Esophagus muscularis mucosa (tissue), 4 donors: Measurements from ENCODE around the gene RAD51B. TPM values are rescaled to one million over a fixed set of nuclear protein-coding genes. Genes with fewer than 3 reads are reported as not detected.

ENCODE experiments used
- DNase-seq: peaks from one replicate; pipeline ENCODE4 v3.0.0-alpha.2; 2017; ENCODE audit errors: extremely low spot score
- H3K27ac ChIP-seq, 4 donors: fragments of 200-600 bp; sonication (generic); replicated peaks in 1 of 4; 1 replicate in 3 of 4; 2 replicates in 1 of 4; pipeline ENCODE4 v1.5.1; 2016 to 2019; ENCODE audit warnings: mild to moderate bottlenecking in 1 of 4
- H3K27me3 ChIP-seq, 4 donors: fragments of 200-600 bp; sonication (generic); one replicate each; pipeline versions ENCODE4 v1.5.1 to v1.6.0; 2016 to 2019
- H3K36me3 ChIP-seq, 4 donors: fragments of 200-600 bp; sonication (generic); one replicate each; pipeline ENCODE4 v1.5.1; 2016 to 2019
- H3K4me1 ChIP-seq, 4 donors: fragments of 200-600 bp; sonication (generic); one replicate each; pipeline ENCODE4 v1.5.1; 2016 to 2019
- H3K4me3 ChIP-seq, 4 donors: fragments of 200-600 bp; sonication (generic); 1 replicate in 2 of 4; 2 replicates in 2 of 4; pipeline ENCODE4 v1.5.1; 2016 to 2019; ENCODE audit warnings: mild to moderate bottlenecking in 4 of 4, moderate library complexity in 1 of 4
- H3K9me3 ChIP-seq, 4 donors: fragments of 200-600 bp; sonication (generic); 1 replicate in 3 of 4; 2 replicates in 1 of 4; pipeline ENCODE4 v1.5.1; 2016 to 2019
- EP300 ChIP-seq: sonication (generic); formaldehyde crosslinking; IDR thresholded peaks from one replicate; pipeline ENCODE4 v1.6.1; 2017; ENCODE audit warnings: antibody characterized with exemption
- POLR2A ChIP-seq: fragments of 450-650 bp; IDR thresholded peaks from one replicate; pipeline ENCODE4 v1.6.1; 2017; ENCODE audit warnings: antibody characterized with exemption, moderate library complexity, mild to moderate bottlenecking, low read depth
- POLR2AphosphoS5 ChIP-seq, 2 donors: sonication (generic); formaldehyde crosslinking; IDR thresholded peaks; one replicate each; pipeline ENCODE4 v1.6.1; 2017; ENCODE audit warnings: antibody characterized with exemption in 2 of 2
- WGBS: methylation state at CpG from one replicate; pipeline ENCODE4 v1.1.5; 2018; 5-methylcytosine and 5-hydroxymethylcytosine counted together
- intact Hi-C: fragments of 100-400 bp; cut with DNase I; formaldehyde crosslinking; loops from one replicate; pipeline ENCODE4 v1.15.1; 2023
- total RNA-seq, 4 donors: library from RNA; depleted of rRNA; stranded (reverse); fragments of >200 nt; gene quantifications; one replicate each; pipeline versions ENCODE4 v1.1.0 to v1.2.1, GENCODE V29; 2016
- TF ChIP-seq, protein P1 (sequence below), 3 experiments: fragments of 200-600 bp in 2 of 3; fragments of 450-650 bp in 1 of 3; sonication (generic) in 2 of 3; IDR thresholded peaks; one replicate each; pipeline ENCODE4 v1.5.1; 2017 to 2019; ENCODE audit warnings: antibody characterized with exemption in 3 of 3, mild to moderate bottlenecking in 2 of 3, moderate library complexity in 1 of 3

The RAD51B gene
- total RNA-seq, 4 donors from 2014 or later = 2.8 to 11.1 (median 5.1) TPM

DNA sequence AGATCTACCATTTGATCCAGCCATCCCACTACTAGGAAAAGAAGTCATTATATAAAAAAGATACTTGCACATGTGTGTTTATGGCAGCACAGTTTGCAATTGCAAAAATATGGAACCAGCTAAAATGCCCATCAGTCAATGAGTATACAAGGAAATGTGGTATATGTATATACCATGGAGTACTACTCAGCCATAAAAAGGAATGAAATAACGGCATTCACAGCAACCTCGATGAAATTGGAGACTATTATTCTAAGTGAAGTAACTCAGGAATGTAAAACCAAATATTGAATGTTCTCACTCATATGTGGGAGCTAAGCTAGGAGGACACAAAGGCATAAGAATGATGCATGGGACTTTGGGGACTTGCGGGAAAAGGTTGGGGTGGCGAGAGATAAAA lies 402.6 kb downstream of the RAD51B start:
- TF ChIP-seq POLR2A (no peak), EP300 (no peak), POLR2AphosphoS5 (IDR thresholded peaks at IDR 0.05) (no peak)
- TF ChIP-seq, protein P1, sequence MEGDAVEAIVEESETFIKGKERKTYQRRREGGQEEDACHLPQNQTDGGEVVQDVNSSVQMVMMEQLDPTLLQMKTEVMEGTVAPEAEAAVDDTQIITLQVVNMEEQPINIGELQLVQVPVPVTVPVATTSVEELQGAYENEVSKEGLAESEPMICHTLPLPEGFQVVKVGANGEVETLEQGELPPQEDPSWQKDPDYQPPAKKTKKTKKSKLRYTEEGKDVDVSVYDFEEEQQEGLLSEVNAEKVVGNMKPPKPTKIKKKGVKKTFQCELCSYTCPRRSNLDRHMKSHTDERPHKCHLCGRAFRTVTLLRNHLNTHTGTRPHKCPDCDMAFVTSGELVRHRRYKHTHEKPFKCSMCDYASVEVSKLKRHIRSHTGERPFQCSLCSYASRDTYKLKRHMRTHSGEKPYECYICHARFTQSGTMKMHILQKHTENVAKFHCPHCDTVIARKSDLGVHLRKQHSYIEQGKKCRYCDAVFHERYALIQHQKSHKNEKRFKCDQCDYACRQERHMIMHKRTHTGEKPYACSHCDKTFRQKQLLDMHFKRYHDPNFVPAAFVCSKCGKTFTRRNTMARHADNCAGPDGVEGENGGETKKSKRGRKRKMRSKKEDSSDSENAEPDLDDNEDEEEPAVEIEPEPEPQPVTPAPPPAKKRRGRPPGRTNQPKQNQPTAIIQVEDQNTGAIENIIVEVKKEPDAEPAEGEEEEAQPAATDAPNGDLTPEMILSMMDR (IDR thresholded peaks at IDR 0.05) = no peak
- H3K4me1 ChIP-seq = peaks cover 0 to 13% (median 11%) of the 10 kb centered on the region in 4 donors
- no peaks in the 10 kb centered on the region for H3K27me3 ChIP-seq
- WGBS = 94% methylated on average over 4 of the region's 4 CpGs
- H3K9me3 ChIP-seq = no peaks in the 10 kb centered on the region
- no peak overlapping the region for H3K27ac ChIP-seq
- H3K4me3 ChIP-seq = no peak overlapping the region
- intact Hi-C loops = no loop called here
- DNase-seq = no peak
- H3K36me3 ChIP-seq = no peaks in the 10 kb centered on the region

GRCh38 chr14:68222726-68223125 lies 403.1 kb downstream of the RAD51B start:
- no peak for DNase-seq
- Histone ChIP-seq H3K9me3 (no peaks in the 10 kb centered on the region), H3K27ac (no peak overlapping the region), H3K4me3 (no peak overlapping the region), H3K4me1 (peaks cover 0 to 7% (median 6%) of the 10 kb centered on the region in 4 donors), H3K36me3 (no peaks in the 10 kb centered on the region), H3K27me3 (no peaks in the 10 kb centered on the region)
- TF ChIP-seq POLR2A = no peak
- TF ChIP-seq POLR2AphosphoS5 (IDR thresholded peaks at IDR 0.05) = no peak
- intact Hi-C loops = no loop called here
- 93% methylated on average over 3 of the region's 3 CpGs for WGBS

GRCh38 chr14:68223631-68224030 lies 404.1 kb downstream of the RAD51B start:
- no peak overlapping the region for H3K4me3 ChIP-seq
- no peaks in the 10 kb centered on the region for H3K27me3 ChIP-seq
- intact Hi-C loops = no loop called here
- H3K27ac ChIP-seq = no peak overlapping the region
- no peaks in the 10 kb centered on the region for H3K36me3 ChIP-seq
- H3K9me3 ChIP-seq = no peaks in the 10 kb centered on the region
- DNase-seq = no peak
- no peaks in the 10 kb centered on the region for H3K4me1 ChIP-seq
- no peak for TF ChIP-seq POLR2AphosphoS5 (IDR thresholded peaks at IDR 0.05)
- TF ChIP-seq EP300 = no peak
- no peak for TF ChIP-seq POLR2A
- TF ChIP-seq, protein P1 (IDR thresholded peaks at IDR 0.05) = no peak

DNA sequence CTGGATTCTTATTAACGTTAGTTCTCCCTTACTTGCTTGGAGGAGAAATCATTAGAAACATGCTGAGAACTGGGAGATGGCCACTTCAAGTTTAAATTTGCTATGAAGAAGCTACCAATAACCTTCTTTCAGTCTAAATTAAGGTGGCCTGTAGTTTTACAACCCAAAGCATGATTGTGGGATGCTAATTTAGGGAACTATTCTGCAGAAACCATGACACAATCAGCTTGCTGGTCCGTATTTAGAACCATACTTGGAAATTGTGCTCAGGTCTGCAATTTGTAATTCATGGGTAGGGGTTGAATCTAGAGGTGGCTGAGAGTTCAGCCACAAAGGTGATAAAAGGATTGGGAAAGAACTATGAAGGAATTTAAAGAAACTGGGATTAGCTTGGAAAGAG lies 405.7 kb downstream of the RAD51B start:
- peaks cover 0 to 3% (median under 1%) of the 10 kb centered on the region in 4 donors for H3K4me1 ChIP-seq
- H3K27ac ChIP-seq = no peak overlapping the region
- TF ChIP-seq EP300 = no peak
- no peak for TF ChIP-seq POLR2A
- TF ChIP-seq POLR2AphosphoS5 (IDR thresholded peaks at IDR 0.05) = no peak
- TF ChIP-seq, protein P1 (IDR thresholded peaks at IDR 0.05) = no peak
- intact Hi-C loops = no loop called here
- H3K9me3 ChIP-seq = no peaks in the 10 kb centered on the region
- no peaks in the 10 kb centered on the region for H3K36me3 ChIP-seq
- DNase-seq = no peak
- WGBS = 82% methylated on average over 2 of the region's 2 CpGs
- no peaks in the 10 kb centered on the region for H3K27me3 ChIP-seq
- no peak overlapping the region for H3K4me3 ChIP-seq

DNA sequence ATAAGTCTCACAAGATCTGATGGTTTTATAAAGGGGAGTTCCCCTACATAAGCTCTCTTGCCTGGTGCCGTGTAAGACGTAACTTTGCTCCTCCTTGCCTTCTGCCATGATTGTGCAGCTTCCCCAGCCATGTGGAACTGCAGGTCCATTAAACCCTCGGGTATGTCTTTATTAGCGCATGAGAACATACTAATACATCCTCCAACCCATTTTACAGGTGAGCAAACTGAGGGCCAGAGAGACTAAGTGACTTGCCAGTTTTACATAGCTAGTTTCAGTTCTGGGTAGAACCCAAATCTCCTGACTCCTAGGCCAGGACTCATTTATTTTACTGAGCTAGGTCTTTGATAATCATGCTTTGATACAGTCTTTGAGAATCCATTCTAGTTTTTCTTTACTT lies 406.9 kb downstream of the RAD51B start:
- Histone ChIP-seq H3K36me3 (no peaks in the 10 kb centered on the region), H3K4me3 (no peak overlapping the region), H3K27ac (no peak overlapping the region), H3K4me1 (peaks cover 0 to 13% (median 11%) of the 10 kb centered on the region in 4 donors), H3K27me3 (no peaks in the 10 kb centered on the region), H3K9me3 (no peaks in the 10 kb centered on the region)
- intact Hi-C loops = no loop called here
- WGBS = 98% methylated on average over 4 of the region's 4 CpGs
- DNase-seq = no peak
- no peak for TF ChIP-seq EP300
- no peak for TF ChIP-seq POLR2A
- no peak for TF ChIP-seq POLR2AphosphoS5 (IDR thresholded peaks at IDR 0.05)
- TF ChIP-seq, protein P1 (IDR thresholded peaks at IDR 0.05) = no peak
